Stimulated activated naive B cell treated with anti-CD40 and anti-IgM and Interleukin-4, amounts not matched to agents 10 μg/mL and 1 μg/mL and 100 μg/mL, for 72 hours (primary cell): ENCODE measurements around the gene EHD4.
A peak's percentile ranks its signal among the peaks of the same experiment; 100 is the strongest.

Experiments used
- ATAC-seq, 2 donors: fragments of 150-1000 bp; cut with Tn5 transposase; replicated peaks; 2 replicates each; pipeline ENCODE4 v1.10.0; 2021; ENCODE audit warnings: moderate library complexity in 1 of 2
- DNase-seq: peaks from one replicate; pipeline ENCODE4 v3.0.0; 2021
- H3K27ac Mint-ChIP-seq: one replicate; pipeline ENCODE4 v1.8.0; 2022; ENCODE audit warnings: mild to moderate bottlenecking, mixed read lengths
- H3K27me3 Mint-ChIP-seq, 2 donors: one replicate each; pipeline ENCODE4 v1.8.0; 2022; ENCODE audit warnings: mixed read lengths in 2 of 2
- H3K36me3 Mint-ChIP-seq, 2 donors: one replicate each; pipeline ENCODE4 v1.8.0; 2022; ENCODE audit warnings: mixed read lengths in 2 of 2, mild to moderate bottlenecking in 1 of 2
- H3K4me1 Mint-ChIP-seq, 2 donors: one replicate each; pipeline ENCODE4 v1.8.0; 2022; ENCODE audit warnings: mixed read lengths in 2 of 2, mild to moderate bottlenecking in 1 of 2
- H3K4me3 Mint-ChIP-seq, 2 donors: one replicate each; pipeline ENCODE4 v1.8.0; 2022; ENCODE audit warnings: mild to moderate bottlenecking in 2 of 2, mixed read lengths in 2 of 2, moderate library complexity in 1 of 2
- H3K9me3 Mint-ChIP-seq, 2 donors: one replicate each; pipeline ENCODE4 v1.8.0; 2022; ENCODE audit warnings: mixed read lengths in 2 of 2, mild to moderate bottlenecking in 1 of 2

Gene EHD4

DNA sequence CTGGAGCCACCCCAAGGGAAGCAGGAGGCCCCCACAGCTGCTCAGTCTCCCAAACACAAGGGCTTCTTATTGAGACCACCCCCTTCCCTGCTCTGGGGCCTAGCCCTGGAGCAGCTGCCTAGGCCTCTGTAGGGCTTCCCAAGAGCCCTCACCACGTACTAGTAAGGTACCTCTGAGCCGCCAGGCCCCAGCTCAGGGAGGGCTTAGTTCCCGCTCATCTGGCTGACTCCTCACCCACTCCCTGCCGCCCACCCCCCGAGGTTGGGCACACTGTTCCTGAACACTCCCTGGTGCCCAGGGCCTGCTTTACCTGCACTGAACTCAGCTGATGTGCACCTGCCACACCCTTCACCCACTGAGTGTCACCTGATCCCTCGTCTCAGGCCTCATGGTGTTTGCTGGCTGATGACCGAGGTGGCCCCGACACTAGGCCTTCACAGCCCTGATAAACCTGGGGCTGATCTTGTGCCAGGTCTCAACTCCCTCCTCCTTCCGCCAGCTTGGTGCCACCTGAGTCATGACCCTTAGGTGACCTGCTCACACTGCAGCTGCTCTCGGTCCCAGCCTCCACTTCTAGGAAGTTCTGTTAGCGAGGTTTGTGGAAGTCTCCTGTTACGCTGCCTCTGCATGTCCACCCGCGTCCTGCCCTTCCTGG lies 60.5 kb downstream of the EHD4 start:
- peaks cover 0 to 2% of the 10 kb centered on the region in 2 donors for H3K9me3 Mint-ChIP-seq
- peak overlapping the region; percentile 77 for H3K27ac Mint-ChIP-seq
- no peak for ATAC-seq
- no peak for DNase-seq
- no peaks in the 10 kb centered on the region for H3K27me3 Mint-ChIP-seq
- no peak overlapping the region for H3K4me3 Mint-ChIP-seq
- peaks cover 25 to 49% of the 10 kb centered on the region in 2 donors for H3K4me1 Mint-ChIP-seq
- H3K36me3 Mint-ChIP-seq = peaks cover 69 to 74% of the 10 kb centered on the region in 2 donors

DNA sequence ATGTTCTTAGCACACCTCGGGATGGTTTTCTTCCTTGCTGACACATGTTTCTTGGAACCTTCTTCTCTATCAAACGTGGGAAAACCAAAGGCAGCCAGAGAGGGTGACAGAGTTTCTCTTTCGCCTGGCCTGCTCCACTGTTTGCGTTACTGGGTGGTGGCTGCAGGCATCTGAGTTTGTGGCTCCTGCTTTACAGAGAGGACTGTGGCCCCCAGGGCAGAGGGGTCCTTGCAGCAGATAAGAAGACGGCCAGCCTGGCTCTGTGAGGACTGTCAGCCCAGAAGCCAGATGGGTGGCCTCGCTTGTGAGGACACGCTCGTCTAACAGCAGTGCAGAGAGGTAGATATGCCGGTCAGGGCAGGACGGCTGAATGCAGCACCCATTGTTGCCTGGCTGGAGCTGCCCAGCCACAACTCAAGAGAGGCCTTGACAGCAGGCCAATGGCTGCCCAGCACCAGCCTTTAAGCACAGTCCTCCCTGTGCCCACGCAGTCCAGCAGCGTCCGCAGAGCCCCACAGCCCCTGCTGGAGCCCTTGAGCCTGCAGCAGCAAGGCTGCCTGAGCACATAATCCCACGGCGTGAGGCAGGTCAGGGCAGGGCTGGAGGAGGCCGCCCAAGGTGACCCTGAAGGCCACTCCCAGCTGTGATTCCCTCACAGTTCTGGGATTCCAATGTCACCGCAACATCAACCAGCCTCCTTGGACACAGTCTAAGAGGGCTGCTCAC lies 63.5 kb downstream of the EHD4 start:
- peaks cover 6 to 8% of the 10 kb centered on the region in 2 donors for H3K9me3 Mint-ChIP-seq
- H3K4me3 Mint-ChIP-seq = no peak overlapping the region
- ATAC-seq (no peak), DNase-seq (no peak)
- H3K27ac Mint-ChIP-seq = no peak overlapping the region
- H3K36me3 Mint-ChIP-seq = peaks cover 76 to 77% of the 10 kb centered on the region in 2 donors
- H3K27me3 Mint-ChIP-seq = no peaks in the 10 kb centered on the region
- peaks cover 24 to 40% of the 10 kb centered on the region in 2 donors for H3K4me1 Mint-ChIP-seq

DNA sequence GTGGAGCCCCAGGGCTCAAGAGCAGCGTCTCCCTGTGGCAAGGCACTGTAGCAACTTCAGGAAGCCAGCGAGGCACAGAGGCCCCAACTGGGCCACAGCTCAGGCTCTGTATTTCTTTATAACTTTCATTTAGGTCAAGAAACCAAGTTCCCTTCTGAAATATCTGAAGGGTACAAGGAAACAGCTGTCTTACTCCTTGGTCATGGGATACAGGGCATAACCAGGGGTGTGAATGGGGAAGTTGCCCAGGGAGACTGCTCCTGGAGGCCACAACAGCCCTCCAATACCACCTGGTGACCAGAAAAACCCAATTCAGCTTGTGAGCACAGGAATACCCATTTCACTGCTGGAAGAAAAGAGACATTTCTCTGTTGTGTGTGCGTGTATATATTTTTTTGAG lies 65.2 kb downstream of the EHD4 start:
- Mint-ChIP-seq H3K9me3 (peaks cover 6 to 8% of the 10 kb centered on the region in 2 donors), H3K36me3 (peaks cover 69 to 71% of the 10 kb centered on the region in 2 donors), H3K4me1 (peaks cover 25 to 38% of the 10 kb centered on the region in 2 donors), H3K27ac (peak overlapping the region; percentile 5), H3K27me3 (no peaks in the 10 kb centered on the region), H3K4me3 (no peak overlapping the region)
- ATAC-seq (no peak), DNase-seq (no peak)

DNA sequence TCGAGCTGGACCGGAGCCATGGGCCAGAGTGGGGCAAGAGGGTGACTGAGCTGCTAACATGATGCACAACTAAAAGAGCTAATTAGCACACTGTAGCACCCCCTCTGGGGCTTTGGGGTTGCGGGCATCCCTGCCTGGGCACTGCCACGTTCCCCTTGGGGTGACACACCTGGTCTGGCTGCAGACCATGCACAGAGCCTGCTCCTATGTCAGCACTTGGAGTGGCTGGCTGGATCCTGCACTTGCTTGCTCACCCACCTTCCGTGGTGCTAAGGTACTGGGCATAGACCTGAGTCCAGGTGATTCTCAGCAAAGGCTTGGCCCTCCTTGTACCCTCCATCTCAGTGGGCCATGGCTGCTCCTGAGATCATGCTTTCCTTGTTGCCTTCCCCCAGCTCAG lies 65.7 kb downstream of the EHD4 start:
- Mint-ChIP-seq H3K36me3 (peaks cover 68 to 71% of the 10 kb centered on the region in 2 donors), H3K4me1 (peaks cover 24 to 38% of the 10 kb centered on the region in 2 donors), H3K27me3 (no peaks in the 10 kb centered on the region)

DNA sequence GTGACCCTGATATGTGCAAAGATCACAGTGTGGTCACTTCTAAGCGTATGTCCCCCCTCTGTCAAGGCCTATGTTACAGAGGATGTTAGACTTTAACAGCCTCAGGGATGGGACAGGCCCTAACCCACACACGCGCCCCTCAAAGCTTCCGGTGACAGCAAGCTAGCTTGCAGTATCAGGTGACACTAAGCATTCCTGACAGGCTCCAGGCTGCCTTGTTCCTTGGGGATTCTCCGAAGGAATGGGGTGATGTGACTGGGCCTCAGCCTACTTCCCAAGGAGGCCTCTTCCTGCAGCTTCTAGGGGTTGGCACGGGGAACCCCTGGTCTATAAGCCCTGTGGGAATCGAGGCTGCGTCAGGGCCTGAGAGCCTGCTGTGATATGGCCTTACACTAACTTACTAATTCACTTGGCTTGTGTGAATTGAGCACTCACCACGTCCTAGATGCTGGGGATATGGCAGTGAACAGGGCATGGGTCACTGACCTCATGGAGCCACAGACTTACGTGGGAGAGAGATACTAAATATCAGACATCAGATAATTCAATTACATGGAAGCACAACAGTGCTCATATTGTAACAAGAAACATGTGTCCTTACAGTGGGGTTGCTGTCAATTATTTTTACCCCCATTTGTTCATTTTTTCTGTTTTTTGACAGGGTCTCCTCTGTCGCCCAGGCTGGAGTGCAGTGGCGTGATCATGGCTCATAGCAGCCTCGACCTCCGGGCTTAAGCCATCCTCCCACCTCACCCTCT lies 67.1 kb downstream of the EHD4 start:
- peak; percentile 23 to 28 for ATAC-seq
- no peaks in the 10 kb centered on the region for H3K27me3 Mint-ChIP-seq
- peak overlapping the region; percentile 76 for H3K27ac Mint-ChIP-seq
- peaks cover 24 to 36% of the 10 kb centered on the region in 2 donors for H3K4me1 Mint-ChIP-seq
- H3K4me3 Mint-ChIP-seq = peak overlapping the region in 1 of 2 donors; percentile 11
- peaks cover 75 to 81% of the 10 kb centered on the region in 2 donors for H3K36me3 Mint-ChIP-seq
- H3K9me3 Mint-ChIP-seq = peaks cover 6 to 8% of the 10 kb centered on the region in 2 donors
- no peak for DNase-seq

More for the DNA sequence above, 65.7 kb downstream of the EHD4 start:
- ATAC-seq = no peak
- H3K4me3 Mint-ChIP-seq = no peak overlapping the region
- no peak for DNase-seq
- H3K9me3 Mint-ChIP-seq = peaks cover 6 to 8% of the 10 kb centered on the region in 2 donors
- no peak overlapping the region for H3K27ac Mint-ChIP-seq

DNA sequence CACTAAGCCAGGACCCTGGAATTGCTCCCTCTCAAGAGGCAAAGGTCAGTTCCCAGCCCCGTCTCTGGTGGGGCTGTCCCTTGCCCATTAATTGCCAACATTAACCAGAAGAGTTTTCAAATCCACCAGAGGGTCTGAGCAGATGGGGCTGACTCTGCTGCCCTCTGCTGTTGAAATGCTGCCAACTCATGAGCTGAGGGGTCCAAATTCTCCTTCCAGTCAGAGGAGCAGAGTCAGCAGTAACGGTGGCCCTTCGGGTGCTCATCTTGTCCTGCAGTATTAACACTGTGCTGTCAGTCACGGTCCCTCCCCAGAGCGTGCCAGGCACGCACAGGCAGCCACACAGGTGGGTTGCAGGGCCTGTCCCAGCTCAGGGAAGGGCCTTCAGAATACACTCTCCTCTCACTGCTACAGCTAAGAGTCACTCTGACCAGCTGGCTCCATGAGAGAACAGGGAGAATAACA lies 67.8 kb downstream of the EHD4 start:
- peak overlapping the region; percentile 90 for H3K27ac Mint-ChIP-seq
- H3K27me3 Mint-ChIP-seq = no peaks in the 10 kb centered on the region
- ATAC-seq (peak; percentile 89), DNase-seq (peak; percentile 63)
- peaks cover 6 to 8% of the 10 kb centered on the region in 2 donors for H3K9me3 Mint-ChIP-seq
- peaks cover 24 to 36% of the 10 kb centered on the region in 2 donors for H3K4me1 Mint-ChIP-seq
- H3K36me3 Mint-ChIP-seq = peaks cover 73 to 81% of the 10 kb centered on the region in 2 donors
- peak overlapping the region; percentile 29 to 77 for H3K4me3 Mint-ChIP-seq

DNA sequence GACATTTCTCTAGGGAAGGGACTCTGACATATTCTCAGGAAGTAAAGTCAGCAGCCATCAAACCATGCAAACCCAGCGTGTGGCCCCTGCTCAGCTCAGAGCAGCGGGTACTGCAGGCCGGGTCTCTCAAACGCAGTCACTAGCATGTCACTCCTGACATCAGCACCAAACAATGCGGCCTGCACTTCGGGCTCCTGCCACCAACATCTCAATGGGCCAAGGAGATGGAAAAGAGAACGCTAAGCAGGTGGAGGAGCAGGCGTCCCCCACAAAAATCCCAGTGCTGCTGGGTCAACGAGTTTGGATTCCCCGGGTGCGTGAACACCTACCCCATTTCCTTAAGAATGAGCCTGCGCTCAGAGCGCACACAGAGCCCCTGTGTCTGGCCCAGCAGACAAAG lies 68.6 kb downstream of the EHD4 start:
- Mint-ChIP-seq H3K27me3 (no peaks in the 10 kb centered on the region), H3K9me3 (peaks cover 6 to 8% of the 10 kb centered on the region in 2 donors), H3K4me1 (peaks cover 24 to 36% of the 10 kb centered on the region in 2 donors), H3K27ac (no peak overlapping the region), H3K4me3 (peak overlapping the region in 1 of 2 donors; percentile 77), H3K36me3 (peaks cover 70 to 80% of the 10 kb centered on the region in 2 donors)
- DNase-seq = no peak
- ATAC-seq = peak in 1 of 2 donors; percentile 16

DNA sequence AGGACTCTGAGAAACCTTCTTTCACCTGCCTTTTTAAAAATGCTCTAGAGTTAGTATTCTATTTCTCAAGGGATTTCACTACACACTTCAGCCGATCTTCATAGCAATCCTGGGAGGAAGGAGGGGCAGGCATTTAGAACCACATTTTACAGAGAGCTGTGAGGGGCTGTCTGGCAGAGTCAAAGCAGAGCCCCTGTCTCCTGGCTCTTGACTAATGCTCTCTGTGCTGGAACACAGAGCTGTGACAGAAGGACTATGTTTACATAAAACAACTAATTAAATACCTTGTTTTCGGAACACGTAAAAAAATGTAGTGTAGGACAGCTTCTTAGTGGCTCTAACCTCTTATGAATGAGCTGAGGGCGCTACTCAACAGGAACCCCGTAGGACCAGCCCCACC lies 70.9 kb downstream of the EHD4 start:
- Mint-ChIP-seq H3K9me3 (peaks cover 4 to 5% of the 10 kb centered on the region in 2 donors), H3K27me3 (no peaks in the 10 kb centered on the region), H3K4me1 (peaks cover 20 to 36% of the 10 kb centered on the region in 2 donors), H3K27ac (no peak overlapping the region), H3K36me3 (peaks cover 67 to 79% of the 10 kb centered on the region in 2 donors), H3K4me3 (no peak overlapping the region)
- ATAC-seq (no peak), DNase-seq (no peak)

DNA sequence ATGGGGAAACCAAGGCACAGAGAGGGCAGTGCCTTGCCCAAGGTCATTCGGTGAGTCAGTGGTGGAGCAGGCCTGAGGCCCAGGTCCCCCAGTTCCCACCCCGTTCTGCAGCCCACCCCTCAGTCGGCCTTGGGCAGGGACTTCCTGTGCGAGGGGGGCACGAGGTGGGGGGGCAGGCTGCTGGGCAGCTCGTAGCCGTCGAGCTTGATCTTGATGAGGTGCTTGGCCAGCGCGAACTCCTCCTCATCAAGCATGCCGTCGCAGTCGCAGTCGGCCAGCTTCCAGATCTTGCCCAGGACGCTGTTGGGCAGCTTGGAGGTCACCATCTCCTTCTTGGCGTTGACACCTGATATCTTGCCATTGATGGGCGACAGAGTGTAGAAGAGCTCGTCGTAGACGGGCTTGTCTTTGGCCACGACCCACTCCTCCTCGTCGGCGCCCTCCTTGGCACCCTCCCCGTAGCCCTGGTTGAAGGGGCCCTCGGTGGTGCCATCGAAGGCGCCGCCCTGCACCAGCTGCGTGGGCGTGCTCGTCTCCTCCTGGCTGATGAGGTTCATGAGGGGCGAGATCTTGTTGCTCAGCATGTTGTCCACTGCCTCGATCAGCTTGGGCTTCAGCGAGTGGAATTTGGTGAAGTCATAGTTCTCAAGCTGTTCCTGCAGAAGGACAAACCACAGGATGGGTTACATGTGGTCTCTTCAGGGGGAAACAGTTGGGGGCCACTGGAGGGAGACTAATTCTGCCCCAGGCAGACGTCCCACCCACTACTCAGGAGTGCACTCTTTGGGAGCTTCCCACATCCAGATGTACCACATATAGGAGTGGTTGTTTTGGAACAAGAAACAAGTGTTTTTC lies 71.6 kb downstream of the EHD4 start:
- Mint-ChIP-seq H3K9me3 (no peaks in the 10 kb centered on the region), H3K4me3 (no peak overlapping the region), H3K27me3 (no peaks in the 10 kb centered on the region), H3K36me3 (peaks cover 65 to 78% of the 10 kb centered on the region in 2 donors), H3K27ac (peak overlapping the region; percentile 51), H3K4me1 (peaks cover 19 to 31% of the 10 kb centered on the region in 2 donors)
- ATAC-seq = no peak
- no peak for DNase-seq

DNA sequence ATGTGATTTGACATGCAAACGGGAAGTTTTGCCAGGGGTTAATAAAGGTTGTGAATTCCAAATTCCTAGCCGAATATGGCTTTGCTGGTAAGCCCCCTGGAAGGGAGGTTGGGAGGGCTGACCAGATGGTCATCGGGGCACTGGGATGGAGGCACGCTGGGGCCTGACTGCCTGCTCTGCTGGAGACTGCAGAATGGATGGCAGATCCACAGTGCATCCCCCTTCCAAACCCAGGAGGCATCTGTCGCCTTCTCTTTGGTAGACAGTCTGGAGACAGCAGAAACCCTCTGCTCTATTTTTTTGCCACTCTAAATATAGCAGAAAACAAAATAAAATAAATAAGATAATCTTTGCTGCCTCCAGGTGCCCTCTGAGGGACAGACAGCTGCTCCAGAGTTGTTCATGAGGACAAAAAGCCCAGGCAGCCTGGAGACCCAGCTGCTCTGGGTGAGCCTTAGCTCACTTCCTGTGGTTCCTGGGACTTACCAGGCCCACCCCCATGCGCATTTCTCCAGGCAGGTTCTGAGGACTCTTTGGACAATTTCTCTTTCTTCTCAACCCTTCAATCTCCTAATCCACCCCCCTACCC lies 72.4 kb downstream of the EHD4 start:
- Mint-ChIP-seq H3K36me3 (peaks cover 58 to 75% of the 10 kb centered on the region in 2 donors), H3K27me3 (no peaks in the 10 kb centered on the region), H3K27ac (peak overlapping the region; percentile 51), H3K4me1 (peaks cover 22 to 34% of the 10 kb centered on the region in 2 donors), H3K4me3 (no peak overlapping the region), H3K9me3 (no peaks in the 10 kb centered on the region)
- ATAC-seq (no peak), DNase-seq (no peak)

DNA sequence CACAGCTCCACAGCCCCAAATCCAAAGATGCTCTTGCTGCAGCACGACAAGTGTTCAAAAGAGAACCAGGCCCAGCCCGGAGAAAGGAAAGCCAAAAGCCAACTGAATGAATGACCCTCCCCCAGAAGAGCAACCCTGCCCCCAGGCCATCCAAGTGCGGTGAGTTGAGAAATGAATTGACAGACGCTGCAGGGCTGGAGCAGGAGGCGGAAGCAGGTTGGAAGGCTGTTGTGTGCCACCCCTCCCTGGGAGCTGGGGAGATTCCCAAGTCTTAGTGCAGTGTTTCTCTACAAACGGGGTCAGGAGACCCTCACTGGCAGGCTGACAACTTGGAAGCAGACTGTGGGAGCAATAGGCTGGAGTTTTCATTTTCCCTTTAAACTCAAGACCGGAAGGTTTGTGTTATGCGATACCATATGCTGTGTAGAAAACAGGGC lies 75.0 kb downstream of the EHD4 start:
- Mint-ChIP-seq H3K27ac (peak overlapping the region; percentile 42), H3K4me1 (peaks cover 28 to 43% of the 10 kb centered on the region in 2 donors), H3K9me3 (no peaks in the 10 kb centered on the region), H3K36me3 (peaks cover 45 to 62% of the 10 kb centered on the region in 2 donors), H3K4me3 (peak overlapping the region in 1 of 2 donors; percentile 20), H3K27me3 (no peaks in the 10 kb centered on the region)
- no peak for DNase-seq
- no peak for ATAC-seq

DNA sequence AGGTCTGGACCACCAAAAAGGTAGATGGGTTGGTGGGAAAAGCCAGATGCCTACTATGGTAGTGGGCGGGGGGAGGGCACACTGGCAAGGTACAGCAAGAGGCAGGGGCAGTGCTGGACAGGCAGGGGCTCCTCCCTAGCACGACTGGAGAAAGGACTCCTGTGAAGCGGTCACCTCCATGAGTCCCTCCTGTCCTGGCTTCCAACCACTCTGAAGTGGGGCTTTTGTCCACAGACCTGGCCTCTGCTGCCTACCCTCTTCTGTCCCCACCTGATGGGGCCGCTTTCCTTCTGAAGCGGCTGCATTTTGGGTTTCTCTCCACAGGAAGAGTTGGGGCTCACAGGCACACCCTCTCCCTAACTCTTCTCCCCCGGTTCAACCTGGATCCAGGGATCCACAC lies 75.8 kb downstream of the EHD4 start:
- peak overlapping the region; percentile 81 for H3K27ac Mint-ChIP-seq
- peaks cover 32 to 44% of the 10 kb centered on the region in 2 donors for H3K4me1 Mint-ChIP-seq
- DNase-seq (no peak), ATAC-seq (no peak)
- H3K4me3 Mint-ChIP-seq = no peak overlapping the region
- H3K27me3 Mint-ChIP-seq = no peaks in the 10 kb centered on the region
- peaks cover 38 to 53% of the 10 kb centered on the region in 2 donors for H3K36me3 Mint-ChIP-seq
- H3K9me3 Mint-ChIP-seq = no peaks in the 10 kb centered on the region

DNA sequence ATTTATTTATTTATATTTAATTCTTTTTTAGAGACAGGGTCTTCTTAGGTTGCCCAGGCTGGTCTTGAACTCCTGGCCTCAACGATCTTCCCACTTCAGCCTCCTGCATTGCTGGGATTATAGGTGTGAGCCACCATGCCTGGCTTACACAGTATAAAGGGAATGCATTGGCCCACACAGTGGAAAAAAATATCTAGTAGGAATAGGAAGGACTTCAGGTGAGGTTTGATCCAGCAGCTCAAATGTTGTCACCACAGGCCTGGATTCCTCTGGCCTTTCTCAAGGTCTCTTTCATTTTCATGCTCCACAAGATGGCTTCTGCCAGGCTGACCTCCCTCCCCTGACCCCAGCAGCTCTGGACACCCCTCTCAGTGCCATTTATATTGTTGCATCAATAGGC lies 76.4 kb downstream of the EHD4 start:
- Mint-ChIP-seq H3K27me3 (no peaks in the 10 kb centered on the region), H3K4me3 (no peak overlapping the region), H3K27ac (peak overlapping the region; percentile 81), H3K4me1 (peaks cover 32 to 40% of the 10 kb centered on the region in 2 donors), H3K36me3 (peaks cover 32 to 47% of the 10 kb centered on the region in 2 donors), H3K9me3 (no peaks in the 10 kb centered on the region)
- no peak for ATAC-seq
- no peak for DNase-seq
